Panc1 (cell line): ENCODE data around the gene TMEM108. TPM values are rescaled to one million over a fixed set of nuclear protein-coding genes. Genes with fewer than 3 reads are reported as not detected.
A peak's percentile ranks its signal among the peaks of the same experiment; 100 is the strongest.

Source experiments
- ATAC-seq: fragments of 200-7000 bp; cut with Tn5 transposase; 2 replicates; pipeline ENCODE4 v1.9.1; 2020; ENCODE audit warnings: mild to moderate bottlenecking, moderate library complexity
- BruUV-seq: library from RNA; stranded (reverse); fragments of 400-500 nt; replicated peaks from 2 replicates; lab custom pipeline; 2021; lab: Mats Ljungman, UMichigan
- CTCF ChIA-PET: fragments of 300-600 bp; sonication (Branson Sonifier 250); formaldehyde crosslinking; loops from one replicate; lab custom pipeline; 2022; ENCODE audit warnings: antibody characterized with exemption; lab: Charles Lee
- POLR2A ChIA-PET: fragments of 300-600 bp; sonication (Branson Sonifier 250); formaldehyde crosslinking; loops from one replicate; lab custom pipeline; 2022; ENCODE audit warnings: antibody characterized with exemption; lab: Charles Lee
- DNase-seq: peaks from one replicate; pipeline ENCODE4 v3.0.0-alpha.2; 2010; ENCODE audit warnings: low read depth, low spot score
- H3K27ac ChIP-seq: 2 replicates; pipeline ENCODE4 v1.5.1; 2011; ENCODE audit warnings: mild to moderate bottlenecking, low read length, inconsistent platforms
- H3K27me3 ChIP-seq: fragments of 200-500 bp; sonication (Bioruptor generic); 2 replicates; pipeline ENCODE4 v1.6.0; 2014; ENCODE audit warnings: low read length, inconsistent platforms; ENCODE audit not compliant: control insufficient read depth, insufficient read depth
- H3K36me3 ChIP-seq: fragments of 200-500 bp; sonication (Bioruptor generic); 2 replicates; pipeline ENCODE4 v1.5.1; 2014; ENCODE audit warnings: inconsistent platforms, mild to moderate bottlenecking, low read length, moderate library complexity; ENCODE audit not compliant: control insufficient read depth, insufficient read depth
- H3K4me1 ChIP-seq: 2 replicates; pipeline ENCODE4 v1.5.1; 2011; ENCODE audit warnings: inconsistent platforms, mild to moderate bottlenecking, low read length, moderate library complexity; ENCODE audit not compliant: control insufficient read depth, insufficient read depth
- H3K4me3 ChIP-seq, 2 experiments: 2 replicates each; pipeline ENCODE4 v1.5.1; 2011 to 2012; ENCODE audit warnings: low read depth in 2 of 2, low read length in 2 of 2, mild to moderate bottlenecking in 2 of 2, inconsistent platforms in 1 of 2, moderate library complexity in 1 of 2
- H3K9me3 ChIP-seq: fragments of 200-500 bp; sonication (Bioruptor generic); 2 replicates; pipeline ENCODE4 v1.5.1; 2014; ENCODE audit warnings: low read depth, mild to moderate bottlenecking, inconsistent platforms, low read length, moderate library complexity; ENCODE audit not compliant: control insufficient read depth, insufficient read depth
- CTCF ChIP-seq: fragments of 450-650 bp; IDR thresholded peaks from 2 replicates; pipeline ENCODE4 v1.5.1; 2017; ENCODE audit warnings: mild to moderate bottlenecking
- POLR2AphosphoS5 ChIP-seq: IDR thresholded peaks from 2 replicates; pipeline ENCODE4 v1.6.1; 2012; ENCODE audit warnings: mild to moderate bottlenecking, low read depth, low read length, moderate library complexity
- SIN3A ChIP-seq: IDR thresholded peaks from 2 replicates; pipeline ENCODE4 v1.6.1; 2012; ENCODE audit warnings: low read depth, mild to moderate bottlenecking, low read length, moderate library complexity, borderline replicate concordance; ENCODE audit not compliant: insufficient read depth
- TCF7L2 ChIP-seq: IDR thresholded peaks from 2 replicates; pipeline ENCODE4 v1.6.1; 2011; ENCODE audit warnings: mild to moderate bottlenecking, low read depth, low read length, inconsistent platforms
- in situ Hi-C: cut with HindIII; loops from 2 replicates; pipeline ENCODE4 v1.10.0; 2016; ENCODE audit warnings: low sequenced_read_pairs, low pct_unique_long_range_greater_than_20kb
- intact Hi-C: fragments of 100-400 bp; cut with micrococcal nuclease; formaldehyde crosslinking; loops from one replicate; pipeline ENCODE4 v1.10.0; 2022; ENCODE audit not compliant: unreplicated experiment
- total RNA-seq: library from RNA; stranded (reverse); gene quantifications from one replicate; pipeline ENCODE4 v1.2.1, GENCODE V29; 2021; ENCODE audit not compliant: unreplicated experiment
- TF ChIP-seq, protein P1 (sequence below), 2 experiments: IDR thresholded peaks; 2 replicates each; pipeline ENCODE4 v1.6.1; 2011 to 2012; ENCODE audit warnings: low read depth in 2 of 2, control low read depth in 1 of 2, low read length in 1 of 2, mild to moderate bottlenecking in 1 of 2, moderate library complexity in 1 of 2; ENCODE audit not compliant: insufficient read depth in 1 of 2

TMEM108 gene
- total RNA-seq, 1 experiment from 2014 or later: 0.41 TPM

DNA sequence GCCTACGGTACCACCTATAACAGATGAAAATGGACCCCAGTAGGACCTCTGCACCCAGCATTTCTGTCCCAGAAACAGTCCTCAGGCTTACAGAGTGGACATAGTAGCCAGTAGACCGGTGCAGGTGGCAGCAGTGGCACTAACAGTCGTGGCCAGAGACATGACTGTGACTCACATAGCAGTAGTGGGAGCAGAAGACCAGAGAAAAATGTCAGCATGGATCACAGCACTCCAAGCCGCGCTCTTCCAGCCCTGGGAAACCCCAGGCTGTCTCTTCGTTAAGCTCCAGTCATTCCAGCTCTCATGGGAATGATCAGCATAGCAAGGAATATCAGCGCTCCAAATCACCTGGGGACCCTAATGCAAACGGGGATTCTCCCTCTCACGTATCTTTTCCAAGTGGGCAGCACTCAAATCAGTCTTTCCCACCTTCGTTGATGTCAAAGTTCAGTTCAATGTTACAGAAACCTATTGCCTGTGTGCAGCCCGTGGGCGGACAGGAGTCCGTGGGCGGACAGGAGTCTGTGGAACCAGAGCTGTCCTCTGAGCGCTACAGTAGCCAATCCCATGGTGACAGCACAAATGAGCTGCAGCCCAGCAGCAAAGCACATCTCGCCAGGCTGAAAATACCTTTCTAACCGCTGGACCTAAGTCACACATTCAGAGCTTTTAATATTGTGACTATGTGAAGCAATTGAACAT is 372.2 kb downstream of the TMEM108 start:
- CTCF ChIA-PET: interaction anchor here (0.7 to 1.1 kb wide), 2 partner anchors 253 to 679 kb away, joined by 3 to 5 read pairs; no protein-coding TSS in a partner anchor
- H3K27ac ChIP-seq: peak overlapping the region; percentile 98
- no peaks in the 10 kb centered on the region for H3K9me3 ChIP-seq
- TF ChIP-seq POLR2AphosphoS5 (no peak), SIN3A (no peak), TCF7L2 (no peak), CTCF (no peak)
- TF ChIP-seq, protein P1, sequence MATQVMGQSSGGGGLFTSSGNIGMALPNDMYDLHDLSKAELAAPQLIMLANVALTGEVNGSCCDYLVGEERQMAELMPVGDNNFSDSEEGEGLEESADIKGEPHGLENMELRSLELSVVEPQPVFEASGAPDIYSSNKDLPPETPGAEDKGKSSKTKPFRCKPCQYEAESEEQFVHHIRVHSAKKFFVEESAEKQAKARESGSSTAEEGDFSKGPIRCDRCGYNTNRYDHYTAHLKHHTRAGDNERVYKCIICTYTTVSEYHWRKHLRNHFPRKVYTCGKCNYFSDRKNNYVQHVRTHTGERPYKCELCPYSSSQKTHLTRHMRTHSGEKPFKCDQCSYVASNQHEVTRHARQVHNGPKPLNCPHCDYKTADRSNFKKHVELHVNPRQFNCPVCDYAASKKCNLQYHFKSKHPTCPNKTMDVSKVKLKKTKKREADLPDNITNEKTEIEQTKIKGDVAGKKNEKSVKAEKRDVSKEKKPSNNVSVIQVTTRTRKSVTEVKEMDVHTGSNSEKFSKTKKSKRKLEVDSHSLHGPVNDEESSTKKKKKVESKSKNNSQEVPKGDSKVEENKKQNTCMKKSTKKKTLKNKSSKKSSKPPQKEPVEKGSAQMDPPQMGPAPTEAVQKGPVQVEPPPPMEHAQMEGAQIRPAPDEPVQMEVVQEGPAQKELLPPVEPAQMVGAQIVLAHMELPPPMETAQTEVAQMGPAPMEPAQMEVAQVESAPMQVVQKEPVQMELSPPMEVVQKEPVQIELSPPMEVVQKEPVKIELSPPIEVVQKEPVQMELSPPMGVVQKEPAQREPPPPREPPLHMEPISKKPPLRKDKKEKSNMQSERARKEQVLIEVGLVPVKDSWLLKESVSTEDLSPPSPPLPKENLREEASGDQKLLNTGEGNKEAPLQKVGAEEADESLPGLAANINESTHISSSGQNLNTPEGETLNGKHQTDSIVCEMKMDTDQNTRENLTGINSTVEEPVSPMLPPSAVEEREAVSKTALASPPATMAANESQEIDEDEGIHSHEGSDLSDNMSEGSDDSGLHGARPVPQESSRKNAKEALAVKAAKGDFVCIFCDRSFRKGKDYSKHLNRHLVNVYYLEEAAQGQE (IDR thresholded peaks at IDR 0.05; ENCODE audit: insufficient read depth in 1 of 2, low read depth in 2 of 2, low read length in 1 of 2): no peak
- 0 out of 2 replicates have a peak, but pooled peaks have one; percentile 9 for ATAC-seq
- POLR2A ChIA-PET: interaction anchor here (0.6 to 0.8 kb wide), 2 partner anchors 119 to 172 kb away, joined by 3 read pairs; no protein-coding TSS in a partner anchor
- peaks cover 49% of the 10 kb centered on the region for H3K4me1 ChIP-seq
- intact Hi-C loops: no loop called here
- peak overlapping the region; percentile 21 to 45 for H3K4me3 ChIP-seq
- in situ Hi-C loops: no loop called here
- no TSS peak for BruUV-seq
- H3K36me3 ChIP-seq: no peaks in the 10 kb centered on the region
- DNase-seq: no peak
- no peaks in the 10 kb centered on the region for H3K27me3 ChIP-seq

DNA sequence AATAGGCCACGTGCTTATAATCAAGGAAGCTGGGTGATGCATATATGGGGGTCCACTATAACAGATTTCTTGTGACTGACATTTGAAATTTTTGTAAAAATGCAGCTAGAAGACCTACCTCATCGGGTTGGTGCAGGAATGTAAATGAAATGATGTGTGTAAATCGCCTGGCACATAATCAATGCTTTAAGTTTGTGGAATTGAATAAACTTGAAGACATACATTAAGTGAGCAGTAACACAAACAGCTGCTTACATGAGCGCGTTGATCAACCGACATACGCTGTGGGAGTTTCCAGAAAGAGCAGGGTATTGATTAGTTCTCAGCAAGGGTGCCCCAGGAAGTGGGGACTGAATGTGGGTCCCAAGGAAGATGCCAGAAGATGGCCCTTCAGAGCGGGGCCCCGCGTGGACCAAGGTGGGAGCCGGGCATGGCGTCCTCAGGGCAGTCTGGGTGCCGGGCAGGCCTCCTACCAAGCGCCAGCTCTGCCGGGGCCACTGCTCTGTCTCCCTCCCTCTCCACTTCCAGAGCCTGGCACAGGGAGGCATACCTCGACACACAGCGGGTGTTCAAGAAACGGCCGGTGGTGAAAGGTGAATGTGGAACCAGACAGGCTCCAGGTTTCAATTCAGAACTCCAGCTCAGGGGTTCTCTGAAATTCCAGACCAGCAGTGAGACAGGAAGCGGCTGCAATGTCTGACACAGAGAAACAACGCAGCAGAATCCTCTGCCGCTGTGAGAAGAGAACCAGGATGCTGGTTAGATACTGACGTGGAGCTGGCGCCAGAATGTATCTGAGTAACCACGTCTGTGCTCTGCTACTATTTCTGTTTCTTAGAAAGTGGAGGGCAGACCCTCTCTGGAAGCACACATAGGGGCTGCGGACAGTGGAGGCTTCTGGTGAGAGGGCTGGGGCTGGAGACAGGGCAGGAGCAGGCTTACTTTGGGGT is 374.3 kb downstream of the TMEM108 start:
- in situ Hi-C loops (no loop called here), intact Hi-C loops (no loop called here)
- Histone ChIP-seq H3K4me3 (peak overlapping the region; percentile 38 to 64), H3K36me3 (no peaks in the 10 kb centered on the region), H3K27ac (peak overlapping the region; percentile 98), H3K27me3 (no peaks in the 10 kb centered on the region), H3K9me3 (no peaks in the 10 kb centered on the region), H3K4me1 (peaks cover 45% of the 10 kb centered on the region)
- POLR2A ChIA-PET: interaction anchor here (0.6 to 0.8 kb wide), 3 partner anchors 36 to 167 kb away, joined by 3 to 4 read pairs (median 3); no protein-coding TSS in a partner anchor
- no TSS peak for BruUV-seq
- CTCF ChIA-PET: interaction anchor here (0.9 to 1.7 kb wide), 2 partner anchors 166 to 371 kb away, joined by 4 read pairs; no protein-coding TSS in a partner anchor
- TF ChIP-seq SIN3A (no peak), CTCF (no peak), POLR2AphosphoS5 (peak; percentile 59; the same call in 1 of the 2 replicates)
- DNase-seq: no peak
- ATAC-seq: peak; percentile 81
